Osteoblast (primary cell): Measurements from ENCODE around the gene HDAC11. TPM values are rescaled to one million over a fixed set of nuclear protein-coding genes. Genes with fewer than 3 reads are reported as not detected.
"Not testable (repeated sequence)": the region's sequence is repeated elsewhere in the genome, so short reads cannot be mapped to it uniquely, and the experiment has no call there.

Source experiments
- DNase-seq: peaks from one replicate; pipeline ENCODE4 v3.0.0; 2011; ENCODE audit warnings: low spot score, mixed read lengths; ENCODE audit not compliant: insufficient read length; ENCODE audit errors: missing footprints
- H2AFZ ChIP-seq: 2 replicates; pipeline ENCODE4 v1.6.0; 2011; ENCODE audit warnings: mild to moderate bottlenecking, low read length
- H3K27ac ChIP-seq: 2 replicates; pipeline ENCODE4 v1.5.1; 2011; ENCODE audit warnings: mild to moderate bottlenecking, low read depth, low read length, moderate library complexity
- H3K27me3 ChIP-seq: 2 replicates; pipeline ENCODE4 v1.6.0; 2012; ENCODE audit warnings: mild to moderate bottlenecking, control low read depth, inconsistent platforms, low read length, moderate library complexity; ENCODE audit not compliant: insufficient read depth
- H3K36me3 ChIP-seq: 2 replicates; pipeline ENCODE4 v1.5.1; 2011; ENCODE audit warnings: mild to moderate bottlenecking, low read length, control low read depth, moderate library complexity; ENCODE audit not compliant: insufficient read depth
- H3K4me1 ChIP-seq: 2 replicates; pipeline ENCODE4 v1.5.1; 2011; ENCODE audit warnings: mild to moderate bottlenecking, low read length, control low read depth, moderate library complexity; ENCODE audit not compliant: insufficient read depth
- H3K4me2 ChIP-seq: 2 replicates; pipeline ENCODE4 v1.6.0; 2011; ENCODE audit warnings: mild to moderate bottlenecking, low read length; ENCODE audit not compliant: insufficient read depth
- H3K4me3 ChIP-seq: fragments of 200-600 bp; sonication (generic); 3 replicates; pipeline ENCODE4 v1.5.1; 2012; ENCODE audit warnings: mild to moderate bottlenecking, low read length, inconsistent platforms; ENCODE audit not compliant: insufficient read depth
- H3K79me2 ChIP-seq: 2 replicates; pipeline ENCODE4 v1.6.0; 2012; ENCODE audit warnings: mild to moderate bottlenecking, low read length, control low read depth, inconsistent platforms; ENCODE audit not compliant: insufficient read depth
- H3K9me3 ChIP-seq: 2 replicates; pipeline ENCODE4 v1.5.1; 2011; ENCODE audit warnings: low read depth, low read length, control low read depth
- H4K20me1 ChIP-seq: 2 replicates; pipeline ENCODE4 v1.6.0; 2012; ENCODE audit warnings: mild to moderate bottlenecking, low read length, control low read depth; ENCODE audit not compliant: insufficient read depth
- CTCF ChIP-seq: IDR thresholded peaks from 2 replicates; pipeline ENCODE4 v1.5.1; 2011; ENCODE audit warnings: mild to moderate bottlenecking, low read depth, low read length, moderate library complexity; ENCODE audit errors: extremely low read depth
- total RNA-seq: library from RNA; depleted of rRNA; stranded (reverse); fragments of >200 nt; gene quantifications from 2 replicates; pipeline ENCODE4 v1.2.3, GENCODE V29; 2012

Gene HDAC11
- total RNA-seq, 1 donor = 11.2 TPM

DNA sequence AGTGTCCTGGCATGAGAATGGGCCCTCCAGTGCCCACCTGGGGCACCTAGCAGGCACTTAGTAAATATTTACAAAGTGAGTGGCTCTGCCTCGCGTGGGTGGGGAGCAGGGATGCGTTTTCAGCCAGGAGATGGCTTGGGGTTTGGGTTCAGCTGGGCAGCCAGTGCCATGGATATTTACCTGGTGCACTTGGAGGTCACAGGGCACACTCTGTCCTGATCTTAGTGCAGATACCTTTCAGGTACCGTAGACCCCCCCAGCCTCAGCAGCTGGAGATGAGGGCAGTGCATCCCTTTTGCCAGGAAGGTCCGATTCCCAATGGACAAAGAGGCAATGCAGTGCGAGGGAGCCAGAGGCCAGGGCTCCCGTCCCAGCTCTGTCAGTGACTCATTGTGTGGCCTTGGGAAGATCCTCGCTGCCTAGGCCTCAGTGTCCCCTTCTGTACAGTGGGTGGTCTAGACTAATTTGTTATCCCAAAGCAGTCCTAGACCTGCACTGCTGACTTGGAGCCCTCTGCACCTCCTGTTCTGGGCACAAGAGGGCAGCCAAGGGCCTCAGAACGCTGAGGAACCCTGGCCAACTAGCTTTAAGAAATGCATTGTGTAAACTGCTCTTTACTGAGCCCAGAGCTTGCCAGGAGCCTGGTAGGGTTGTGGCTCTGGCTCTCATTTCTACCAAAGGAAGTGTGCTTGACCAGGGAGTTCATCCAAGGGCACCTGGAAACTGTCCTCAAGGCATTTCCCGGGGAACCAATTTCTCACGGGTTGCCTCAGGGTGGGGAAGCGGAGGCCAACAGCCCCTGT, 16.0 kb downstream of the HDAC11 start:
- Histone ChIP-seq H4K20me1 (peaks cover 12% of the 10 kb centered on the region), H3K4me1 (peaks cover 7% of the 10 kb centered on the region), H3K27ac (no peak overlapping the region), H3K4me2 (no peak overlapping the region), H3K4me3 (no peak overlapping the region), H3K79me2 (no peaks in the 10 kb centered on the region), H3K9me3 (no peaks in the 10 kb centered on the region), H3K36me3 (no peaks in the 10 kb centered on the region), H3K27me3 (no peaks in the 10 kb centered on the region), H2AFZ (no peak overlapping the region)
- peak; percentile 99 for TF ChIP-seq CTCF
- DNase-seq = peak; percentile 96

DNA sequence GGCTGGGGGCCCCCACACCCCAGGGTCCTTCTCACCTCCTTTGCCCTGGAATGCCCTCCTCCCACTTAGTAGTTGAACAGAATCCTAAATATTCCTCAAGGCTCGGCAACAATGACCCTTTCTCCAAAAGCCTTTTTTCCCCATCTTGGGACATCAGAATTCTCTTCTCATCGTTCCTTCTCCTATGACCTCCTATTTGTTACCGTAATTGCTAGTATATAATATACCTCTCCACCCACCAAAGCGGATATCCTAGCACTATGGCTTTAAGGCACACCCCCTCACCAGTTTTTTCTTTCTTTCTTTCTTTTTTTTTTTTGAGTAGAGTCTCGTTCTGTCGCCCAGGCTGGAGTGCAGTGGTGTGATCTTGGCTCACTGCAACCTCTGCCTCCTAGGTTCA, 16.8 kb downstream of the HDAC11 start:
- Histone ChIP-seq H3K36me3 (no peaks in the 10 kb centered on the region), H3K27ac (no peak overlapping the region), H3K79me2 (no peaks in the 10 kb centered on the region), H4K20me1 (peaks cover 8% of the 10 kb centered on the region), H2AFZ (no peak overlapping the region), H3K9me3 (no peaks in the 10 kb centered on the region), H3K27me3 (no peaks in the 10 kb centered on the region), H3K4me1 (peaks cover 7% of the 10 kb centered on the region), H3K4me2 (no peak overlapping the region), H3K4me3 (no peak overlapping the region)
- DNase-seq = peak; percentile 15
- TF ChIP-seq CTCF = no peak

GRCh38 chr3:13497386-13497785, 17.3 kb downstream of the HDAC11 start:
- Histone ChIP-seq H2AFZ (no peak overlapping the region), H3K4me3 (no peak overlapping the region), H4K20me1 (peaks cover 8% of the 10 kb centered on the region), H3K79me2 (no peaks in the 10 kb centered on the region), H3K27ac (no peak overlapping the region), H3K36me3 (no peaks in the 10 kb centered on the region), H3K27me3 (no peaks in the 10 kb centered on the region), H3K4me2 (no peak overlapping the region), H3K9me3 (no peaks in the 10 kb centered on the region), H3K4me1 (peaks cover 7% of the 10 kb centered on the region)
- TF ChIP-seq CTCF = no peak
- peak; percentile 66 for DNase-seq

GRCh38 chr3:13498354-13499060, 18.4 kb downstream of the HDAC11 start:
- Histone ChIP-seq H3K9me3 (no peaks in the 10 kb centered on the region), H3K36me3 (no peaks in the 10 kb centered on the region), H3K27ac (no peak overlapping the region), H2AFZ (no peak overlapping the region), H3K79me2 (no peaks in the 10 kb centered on the region), H3K4me1 (peaks cover 7% of the 10 kb centered on the region), H3K4me2 (no peak overlapping the region), H3K27me3 (no peaks in the 10 kb centered on the region), H3K4me3 (no peak overlapping the region), H4K20me1 (peaks cover 8% of the 10 kb centered on the region)
- peak; percentile 60 for DNase-seq
- TF ChIP-seq CTCF = no peak

DNA sequence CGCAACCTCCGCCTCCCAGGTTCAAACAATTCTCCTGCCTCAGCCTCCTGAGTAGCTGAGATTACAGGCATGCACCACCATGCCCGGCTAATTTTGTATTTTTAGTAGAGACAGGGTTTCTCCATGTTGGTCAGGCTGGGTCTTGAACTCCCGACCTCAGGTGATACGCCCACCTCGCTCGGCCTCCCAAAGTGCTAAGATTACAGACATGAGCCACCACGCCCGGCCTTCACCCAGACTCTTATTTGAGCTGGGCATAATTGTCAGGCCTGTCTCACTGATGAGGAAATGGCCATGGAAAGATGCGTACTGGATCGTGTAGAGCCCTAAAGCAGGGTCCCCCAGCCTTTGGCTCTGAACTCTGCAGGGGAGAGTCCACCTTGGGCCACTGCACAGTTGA, 19.1 kb downstream of the HDAC11 start:
- not testable (repeated sequence) for H3K79me2 ChIP-seq, H3K4me2 ChIP-seq, H3K4me3 ChIP-seq, DNase-seq, H3K4me1 ChIP-seq, H3K9me3 ChIP-seq, H2AFZ ChIP-seq, H3K27ac ChIP-seq, H4K20me1 ChIP-seq, H3K36me3 ChIP-seq, H3K27me3 ChIP-seq
